Loucy (cell line): ENCODE results near the gene APBB2.

Experiments used
- H2AFZ ChIP-seq: fragments of 200-600 bp; sonication (generic); 2 replicates; pipeline ENCODE4 v1.6.0; 2016; ENCODE audit warnings: antibody characterized with exemption, mild to moderate bottlenecking, low read length, moderate library complexity
- H3F3A ChIP-seq: fragments of 200-600 bp; 2 replicates; pipeline ENCODE4 v1.6.0; 2016; ENCODE audit warnings: antibody characterized with exemption, low read depth, mild to moderate bottlenecking
- H3K27me3 ChIP-seq: fragments of 200-600 bp; sonication (generic); 2 replicates; pipeline ENCODE4 v1.6.1; 2014; ENCODE audit warnings: low read length, mild to moderate bottlenecking; ENCODE audit not compliant: insufficient read depth, poor library complexity, severe bottlenecking
- H3K36me3 ChIP-seq: fragments of 200-600 bp; sonication (generic); 2 replicates; pipeline ENCODE4 v1.6.1; 2016; ENCODE audit warnings: low read length; ENCODE audit not compliant: insufficient read depth
- H3K4me1 ChIP-seq: fragments of 200-600 bp; sonication (generic); 2 replicates; pipeline ENCODE4 v1.5.1; 2014; ENCODE audit warnings: low read length, mild to moderate bottlenecking; ENCODE audit not compliant: insufficient read depth, poor library complexity, severe bottlenecking
- H3K4me2 ChIP-seq: fragments of 200-600 bp; sonication (generic); 2 replicates; pipeline ENCODE4 v1.6.0; 2014; ENCODE audit warnings: antibody characterized with exemption, low read length, low read depth, mild to moderate bottlenecking; ENCODE audit not compliant: poor library complexity, severe bottlenecking
- H3K4me3 ChIP-seq: fragments of 200-600 bp; sonication (generic); 2 replicates; pipeline ENCODE4 v1.5.1; 2014; ENCODE audit warnings: low read length, mild to moderate bottlenecking, mixed read lengths; ENCODE audit not compliant: poor library complexity, severe bottlenecking
- H3K79me2 ChIP-seq: fragments of 200-600 bp; sonication (generic); 2 replicates; pipeline ENCODE4 v1.6.1; 2014; ENCODE audit warnings: low read length; ENCODE audit not compliant: insufficient read depth
- H3K9ac ChIP-seq: fragments of 200-600 bp; sonication (generic); 2 replicates; pipeline ENCODE4 v1.6.0; 2014; ENCODE audit warnings: mild to moderate bottlenecking, low read depth, low read length, moderate library complexity; ENCODE audit not compliant: poor library complexity, severe bottlenecking
- H3K9me2 ChIP-seq: fragments of 200-600 bp; sonication (generic); replicated peaks from 2 replicates; pipeline ENCODE4 v1.6.1; 2016; ENCODE audit warnings: low read depth, low read length, mixed read lengths
- H3K9me3 ChIP-seq: fragments of 200-600 bp; sonication (generic); 2 replicates; pipeline ENCODE4 v1.6.1; 2014; ENCODE audit warnings: mild to moderate bottlenecking, antibody characterized with exemption, low read length, low read depth; ENCODE audit not compliant: insufficient read depth
- H4K20me1 ChIP-seq: fragments of 200-600 bp; sonication (generic); 2 replicates; pipeline ENCODE4 v1.6.0; 2014; ENCODE audit warnings: antibody characterized with exemption, low read length, mild to moderate bottlenecking; ENCODE audit not compliant: insufficient read depth, poor library complexity, severe bottlenecking
- CTCF ChIP-seq: fragments of 200-600 bp; sonication (generic); conservative IDR thresholded peaks from 2 replicates; pipeline ENCODE4 v1.5.1; 2014; ENCODE audit warnings: mild to moderate bottlenecking, antibody characterized with exemption, low read length
- EZH2phosphoT487 ChIP-seq: fragments of 200-600 bp; IDR thresholded peaks from 2 replicates; pipeline ENCODE4 v1.6.1; 2018; ENCODE audit warnings: antibody characterized with exemption, mild to moderate bottlenecking, moderate library complexity, borderline replicate concordance

The APBB2 gene

GRCh38 chr4:40890764-40891163 lies 323.6 kb downstream of the APBB2 start:
- Histone ChIP-seq H2AFZ (no peak overlapping the region), H3K36me3 (no peaks in the 10 kb centered on the region), H4K20me1 (no peaks in the 10 kb centered on the region), H3F3A (no peaks in the 10 kb centered on the region), H3K9me3 (no peaks in the 10 kb centered on the region), H3K9me2 (no peaks in the 10 kb centered on the region), H3K79me2 (no peaks in the 10 kb centered on the region), H3K4me1 (no peaks in the 10 kb centered on the region), H3K4me2 (no peak overlapping the region), H3K9ac (no peak overlapping the region), H3K4me3 (no peak overlapping the region), H3K27me3 (no peaks in the 10 kb centered on the region)
- TF ChIP-seq EZH2phosphoT487 (no peak), CTCF (no peak)

DNA sequence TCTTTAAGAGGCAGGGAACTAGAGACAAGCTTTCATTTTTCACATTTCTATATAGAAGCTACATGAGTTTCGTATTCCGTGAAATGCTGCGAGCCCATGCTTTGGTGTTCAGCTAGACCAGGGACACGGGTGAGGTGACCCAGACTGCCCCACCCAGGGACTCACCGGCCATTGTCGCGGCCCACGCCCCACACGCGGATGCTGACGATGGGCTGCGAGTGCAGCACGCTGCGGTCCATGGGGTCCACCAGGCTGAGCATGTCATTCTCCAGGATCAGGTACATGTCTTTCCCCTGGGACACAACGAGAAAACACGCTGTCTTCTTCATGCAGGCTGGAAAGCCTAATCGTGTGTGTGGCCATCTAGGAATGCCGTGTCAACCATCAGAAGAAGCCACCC lies 324.1 kb downstream of the APBB2 start:
- H3K9ac ChIP-seq: no peak overlapping the region
- no peaks in the 10 kb centered on the region for H3K79me2 ChIP-seq
- no peaks in the 10 kb centered on the region for H4K20me1 ChIP-seq
- TF ChIP-seq CTCF: no peak
- TF ChIP-seq EZH2phosphoT487: no peak
- no peaks in the 10 kb centered on the region for H3K36me3 ChIP-seq
- no peak overlapping the region for H3K4me2 ChIP-seq
- no peak overlapping the region for H2AFZ ChIP-seq
- H3K27me3 ChIP-seq: no peaks in the 10 kb centered on the region
- H3F3A ChIP-seq: no peaks in the 10 kb centered on the region
- H3K4me1 ChIP-seq: no peaks in the 10 kb centered on the region
- no peaks in the 10 kb centered on the region for H3K9me2 ChIP-seq
- no peaks in the 10 kb centered on the region for H3K9me3 ChIP-seq
- H3K4me3 ChIP-seq: no peak overlapping the region

- no peak for TF ChIP-seq CTCF
- no peak for TF ChIP-seq EZH2phosphoT487
- Histone ChIP-seq H3K4me3 (no peak overlapping the region), H3K36me3 (no peaks in the 10 kb centered on the region)
These were observed 325.4 kb downstream of the APBB2 start for GRCh38 chr4:40888933-40889332.

More at GRCh38 chr4:40888933-40889332, 325.4 kb downstream of the APBB2 start:
- H3K4me2 ChIP-seq: no peak overlapping the region
- H3K79me2 ChIP-seq: no peaks in the 10 kb centered on the region
- H3K9ac ChIP-seq: no peak overlapping the region
- no peaks in the 10 kb centered on the region for H3K9me3 ChIP-seq
- no peak overlapping the region for H2AFZ ChIP-seq
- no peaks in the 10 kb centered on the region for H3K9me2 ChIP-seq
- no peaks in the 10 kb centered on the region for H4K20me1 ChIP-seq
- no peaks in the 10 kb centered on the region for H3K27me3 ChIP-seq
- no peaks in the 10 kb centered on the region for H3K4me1 ChIP-seq
- no peaks in the 10 kb centered on the region for H3F3A ChIP-seq
